Measurements from ENCODE around the gene RHBDF2.

Gene RHBDF2

GRCh38 chr17:76542984-76543383, 41.8 kb upstream of the RHBDF2 start:
- no peak overlapping the region for H3K4me3 ChIP-seq (ENCODE audit: low read length)
- no peaks in the 10 kb centered on the region for H3K27me3 ChIP-seq (ENCODE audit: control insufficient read depth, insufficient read depth, low read length)
- H3K9ac ChIP-seq (ENCODE audit: low read length): no peak overlapping the region
- H3K36me3 ChIP-seq (ENCODE audit: control insufficient read depth, insufficient read depth, low read length): no peaks in the 10 kb centered on the region
- H3K27ac ChIP-seq (ENCODE audit: low read depth, low read length): no peak overlapping the region
- peaks cover 9% of the 10 kb centered on the region for H3K4me1 ChIP-seq (ENCODE audit: control insufficient read depth, insufficient read depth, low read length)

GRCh38 chr17:76542566-76542971, 41.3 kb upstream of the RHBDF2 start:
- Histone ChIP-seq H3K4me3 (ENCODE audit: low read length) (no peak overlapping the region), H3K9ac (ENCODE audit: low read length) (no peak overlapping the region), H3K27me3 (ENCODE audit: control insufficient read depth, insufficient read depth, low read length) (no peaks in the 10 kb centered on the region), H3K36me3 (ENCODE audit: control insufficient read depth, insufficient read depth, low read length) (no peaks in the 10 kb centered on the region), H3K4me1 (ENCODE audit: control insufficient read depth, insufficient read depth, low read length) (peaks cover 9% of the 10 kb centered on the region), H3K27ac (ENCODE audit: low read depth, low read length) (no peak overlapping the region)

- Histone ChIP-seq H3K4me3 (ENCODE audit: low read length) (no peak overlapping the region), H3K4me1 (ENCODE audit: control insufficient read depth, insufficient read depth, low read length) (peaks cover 9% of the 10 kb centered on the region), H3K36me3 (ENCODE audit: control insufficient read depth, insufficient read depth, low read length) (no peaks in the 10 kb centered on the region), H3K9ac (ENCODE audit: low read length) (no peak overlapping the region), H3K27me3 (ENCODE audit: control insufficient read depth, insufficient read depth, low read length) (peaks cover 3% of the 10 kb centered on the region), H3K27ac (ENCODE audit: low read depth, low read length) (no peak overlapping the region)
These were observed 40.7 kb upstream of the RHBDF2 start for GRCh38 chr17:76541739-76542454.

GRCh38 chr17:76540381-76541300, 39.4 kb upstream of the RHBDF2 start:
- Histone ChIP-seq H3K9ac (ENCODE audit: low read length) (no peak overlapping the region), H3K4me3 (ENCODE audit: low read length) (peak overlapping the region; percentile 51), H3K27ac (ENCODE audit: low read depth, low read length) (peak overlapping the region; percentile 16), H3K27me3 (ENCODE audit: control insufficient read depth, insufficient read depth, low read length) (peaks cover 8% of the 10 kb centered on the region), H3K36me3 (ENCODE audit: control insufficient read depth, insufficient read depth, low read length) (no peaks in the 10 kb centered on the region), H3K4me1 (ENCODE audit: control insufficient read depth, insufficient read depth, low read length) (peaks cover 9% of the 10 kb centered on the region)

GRCh38 chr17:76539631-76540271, 38.5 kb upstream of the RHBDF2 start, which contains the start of gene PRCD:
PRCD (plus strand) TSS chr17:76540044; CDS start chr17:76540142, 98 bp downstream.
- H3K4me3 ChIP-seq (ENCODE audit: low read length): peak within 1 kb of the TSS; percentile 51
- H3K36me3 ChIP-seq (ENCODE audit: control insufficient read depth, insufficient read depth, low read length): no peaks in the 10 kb centered on the region
- H3K4me1 ChIP-seq (ENCODE audit: control insufficient read depth, insufficient read depth, low read length): peaks cover 9% of the 10 kb centered on the region
- no peak within 1 kb of the TSS for H3K9ac ChIP-seq (ENCODE audit: low read length)
- H3K27ac ChIP-seq (ENCODE audit: low read depth, low read length): peak within 1 kb of the TSS; percentile 16
- H3K27me3 ChIP-seq (ENCODE audit: control insufficient read depth, insufficient read depth, low read length): peaks cover 8% of the 10 kb centered on the region

GRCh38 chr17:76538941-76539570, 37.8 kb upstream of the RHBDF2 start:
- Histone ChIP-seq H3K36me3 (ENCODE audit: control insufficient read depth, insufficient read depth, low read length) (no peaks in the 10 kb centered on the region), H3K9ac (ENCODE audit: low read length) (no peak overlapping the region), H3K4me1 (ENCODE audit: control insufficient read depth, insufficient read depth, low read length) (peaks cover 9% of the 10 kb centered on the region), H3K4me3 (ENCODE audit: low read length) (no peak overlapping the region), H3K27me3 (ENCODE audit: control insufficient read depth, insufficient read depth, low read length) (peaks cover 8% of the 10 kb centered on the region), H3K27ac (ENCODE audit: low read depth, low read length) (no peak overlapping the region)

- H3K27me3 ChIP-seq (ENCODE audit: control insufficient read depth, insufficient read depth, low read length): peaks cover 8% of the 10 kb centered on the region
- no peak overlapping the region for H3K27ac ChIP-seq (ENCODE audit: low read depth, low read length)
- peak overlapping the region; percentile 24 for H3K4me3 ChIP-seq (ENCODE audit: low read length)
- peaks cover 9% of the 10 kb centered on the region for H3K4me1 ChIP-seq (ENCODE audit: control insufficient read depth, insufficient read depth, low read length)
- no peaks in the 10 kb centered on the region for H3K36me3 ChIP-seq (ENCODE audit: control insufficient read depth, insufficient read depth, low read length)
- H3K9ac ChIP-seq (ENCODE audit: low read length): no peak overlapping the region
These were observed 37.2 kb upstream of the RHBDF2 start for GRCh38 chr17:76538281-76538931.

GRCh38 chr17:76537578-76538280, 36.5 kb upstream of the RHBDF2 start, which contains the start of gene CYGB:
CYGB (minus strand) TSS chr17:76537709; CDS start chr17:76537542, 167 bp downstream.
- no peaks in the 10 kb centered on the region for H3K36me3 ChIP-seq (ENCODE audit: control insufficient read depth, insufficient read depth, low read length)
- peak within 1 kb of the TSS; percentile 52 for H3K4me3 ChIP-seq (ENCODE audit: low read length)
- H3K27ac ChIP-seq (ENCODE audit: low read depth, low read length): peak within 1 kb of the TSS; percentile 30

GRCh38 chr17:76537288-76537577, 36.0 kb upstream of the RHBDF2 start:
- Histone ChIP-seq H3K4me3 (ENCODE audit: low read length) (peak overlapping the region; percentile 52), H3K9ac (ENCODE audit: low read length) (no peak overlapping the region), H3K36me3 (ENCODE audit: control insufficient read depth, insufficient read depth, low read length) (no peaks in the 10 kb centered on the region), H3K27ac (ENCODE audit: low read depth, low read length) (peak overlapping the region; percentile 30), H3K4me1 (ENCODE audit: control insufficient read depth, insufficient read depth, low read length) (peaks cover 9% of the 10 kb centered on the region), H3K27me3 (ENCODE audit: control insufficient read depth, insufficient read depth, low read length) (peaks cover 8% of the 10 kb centered on the region)

More at GRCh38 chr17:76537578-76538280, 36.5 kb upstream of the RHBDF2 start, which contains the start of gene CYGB:
- peaks cover 8% of the 10 kb centered on the region for H3K27me3 ChIP-seq (ENCODE audit: control insufficient read depth, insufficient read depth, low read length)
- no peak within 1 kb of the TSS for H3K9ac ChIP-seq (ENCODE audit: low read length)
- H3K4me1 ChIP-seq (ENCODE audit: control insufficient read depth, insufficient read depth, low read length): peaks cover 9% of the 10 kb centered on the region

- Histone ChIP-seq H3K9ac (ENCODE audit: low read length) (no peak overlapping the region), H3K4me1 (ENCODE audit: control insufficient read depth, insufficient read depth, low read length) (peaks cover 9% of the 10 kb centered on the region), H3K27ac (ENCODE audit: low read depth, low read length) (peak overlapping the region; percentile 30), H3K4me3 (ENCODE audit: low read length) (peak overlapping the region; percentile 52), H3K36me3 (ENCODE audit: control insufficient read depth, insufficient read depth, low read length) (no peaks in the 10 kb centered on the region), H3K27me3 (ENCODE audit: control insufficient read depth, insufficient read depth, low read length) (peaks cover 8% of the 10 kb centered on the region)
These were observed 35.5 kb upstream of the RHBDF2 start for GRCh38 chr17:76536511-76537287.
